Measurements from ENCODE around the gene GARRE1. TPM values are rescaled to one million over a fixed set of nuclear protein-coding genes. Genes with fewer than 3 reads are reported as not detected.

GARRE1 gene
- total RNA-seq, 1 experiment from 2014 or later = 23.3 TPM

DNA sequence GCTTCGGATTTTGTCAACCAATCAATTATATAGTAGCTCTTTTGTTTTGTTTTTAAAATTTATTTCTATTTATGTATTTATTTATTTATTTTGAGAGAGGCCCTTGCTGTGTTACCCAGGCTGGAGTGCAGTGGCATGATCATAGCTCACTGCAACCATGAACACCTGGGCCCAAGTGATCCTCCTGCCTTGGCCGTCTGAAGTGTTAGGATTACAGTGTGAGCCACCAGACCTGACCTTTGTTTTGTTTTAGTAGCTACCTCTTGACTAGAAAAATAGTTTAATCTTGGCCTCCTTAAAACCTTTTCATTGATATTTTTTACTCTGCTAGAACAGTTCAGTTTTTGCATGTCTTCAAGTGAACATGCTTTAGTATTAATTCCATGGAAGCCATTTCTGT, 15.1 kb downstream of the GARRE1 start:
- H3K4me3 ChIP-seq = no peak overlapping the region

DNA sequence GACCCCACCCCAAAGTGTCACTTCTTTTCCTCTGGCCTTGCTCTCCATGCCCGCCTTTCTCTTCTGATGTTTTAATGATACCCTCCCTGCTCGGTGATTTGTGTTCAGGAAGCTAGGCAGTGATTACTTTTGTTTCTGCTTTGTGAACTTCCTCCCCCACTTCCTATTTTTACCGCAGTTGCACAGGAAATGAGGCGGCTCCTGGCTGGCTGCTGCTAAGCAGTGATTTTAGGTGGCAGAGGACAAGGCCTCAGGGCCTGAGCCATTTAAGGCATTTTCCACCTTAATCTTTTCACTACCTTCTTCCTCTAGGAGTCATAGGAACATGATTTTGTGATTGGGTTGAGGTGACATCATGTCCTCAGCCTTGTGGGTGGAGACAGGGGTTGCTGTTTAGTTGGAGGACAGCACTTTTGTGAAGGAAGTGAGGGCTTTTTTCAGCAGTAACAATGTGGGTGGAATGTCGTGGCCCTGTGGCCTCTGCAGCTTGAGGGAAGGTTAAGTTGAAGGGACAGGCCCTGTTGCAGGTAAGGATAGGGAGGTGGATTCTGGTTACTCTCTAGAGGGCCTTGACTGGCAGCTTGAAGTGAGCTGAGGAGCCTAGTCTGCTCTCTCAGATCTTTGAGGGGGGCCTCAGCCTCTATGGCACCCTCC, 15.7 kb downstream of the GARRE1 start:
- H3K4me3 ChIP-seq = no peak overlapping the region
- H3K4me1 ChIP-seq (replicated peaks; ENCODE audit: insufficient read depth) = peaks cover 13% of the 10 kb centered on the region
- no peak overlapping the region for H2AFZ ChIP-seq
- POLR2A ChIA-PET (ENCODE audit: unreplicated experiment) = interaction anchor here (0.6 to 0.7 kb wide), 3 partner anchors 9 to 58 kb away, joined by 3 read pairs; no protein-coding TSS in a partner anchor
- no peaks in the 10 kb centered on the region; the same call in 1 of the 2 replicates for H3K36me3 ChIP-seq (ENCODE audit: low read depth)
- peak; percentile 61 to 74 for DNase-seq
- peaks cover 6% of the 10 kb centered on the region for H3K79me2 ChIP-seq (ENCODE audit: low read depth)
- no peaks in the 10 kb centered on the region for H4K20me1 ChIP-seq (ENCODE audit: insufficient read depth)
- H3K9me2 ChIP-seq (ENCODE audit: insufficient read depth) = no peaks in the 10 kb centered on the region
- no peak for TF ChIP-seq EZH2 (IDR thresholded peaks at IDR 0.05; ENCODE audit: low read depth)
- TF ChIP-seq, protein P1, sequence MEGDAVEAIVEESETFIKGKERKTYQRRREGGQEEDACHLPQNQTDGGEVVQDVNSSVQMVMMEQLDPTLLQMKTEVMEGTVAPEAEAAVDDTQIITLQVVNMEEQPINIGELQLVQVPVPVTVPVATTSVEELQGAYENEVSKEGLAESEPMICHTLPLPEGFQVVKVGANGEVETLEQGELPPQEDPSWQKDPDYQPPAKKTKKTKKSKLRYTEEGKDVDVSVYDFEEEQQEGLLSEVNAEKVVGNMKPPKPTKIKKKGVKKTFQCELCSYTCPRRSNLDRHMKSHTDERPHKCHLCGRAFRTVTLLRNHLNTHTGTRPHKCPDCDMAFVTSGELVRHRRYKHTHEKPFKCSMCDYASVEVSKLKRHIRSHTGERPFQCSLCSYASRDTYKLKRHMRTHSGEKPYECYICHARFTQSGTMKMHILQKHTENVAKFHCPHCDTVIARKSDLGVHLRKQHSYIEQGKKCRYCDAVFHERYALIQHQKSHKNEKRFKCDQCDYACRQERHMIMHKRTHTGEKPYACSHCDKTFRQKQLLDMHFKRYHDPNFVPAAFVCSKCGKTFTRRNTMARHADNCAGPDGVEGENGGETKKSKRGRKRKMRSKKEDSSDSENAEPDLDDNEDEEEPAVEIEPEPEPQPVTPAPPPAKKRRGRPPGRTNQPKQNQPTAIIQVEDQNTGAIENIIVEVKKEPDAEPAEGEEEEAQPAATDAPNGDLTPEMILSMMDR (conservative IDR thresholded peaks at IDR 0.05) = no peak
- peak overlapping the region; percentile 33 for H3K27ac ChIP-seq
- no peaks in the 10 kb centered on the region for H3K27me3 ChIP-seq (ENCODE audit: insufficient read depth, low read depth)
- intact Hi-C loops (cut with micrococcal nuclease; ENCODE audit: unreplicated experiment) = loop anchor here (2.0 kb wide), 1 partner anchor 49 kb away; no protein-coding TSS in a partner anchor
- H3F3A ChIP-seq (ENCODE audit: insufficient read depth, low read depth) = peaks cover 4% of the 10 kb centered on the region; the same call in 1 of the 2 replicates
- CTCF ChIA-PET = interaction anchor here (0.6 kb wide), 1 partner anchor 10 kb away, joined by 3 read pairs; no protein-coding TSS in a partner anchor
- peak overlapping the region; percentile 21 for H3K4me2 ChIP-seq
- H3K9me3 ChIP-seq (ENCODE audit: insufficient read depth, low read depth) = no peaks in the 10 kb centered on the region
- BruUV-seq (replicated peaks) = no TSS peak

More for the DNA sequence above, 15.1 kb downstream of the GARRE1 start:
- H3K9me3 ChIP-seq (ENCODE audit: insufficient read depth, low read depth) = no peaks in the 10 kb centered on the region
- H2AFZ ChIP-seq = no peak overlapping the region
- BruUV-seq (replicated peaks) = no TSS peak
- H3K4me2 ChIP-seq = peak overlapping the region; percentile 21; the same call in 1 of the 2 replicates
- H3K27ac ChIP-seq = peak overlapping the region; percentile 15; the same call in 1 of the 2 replicates
- H3K9me2 ChIP-seq (ENCODE audit: insufficient read depth) = no peaks in the 10 kb centered on the region
- H3F3A ChIP-seq (ENCODE audit: insufficient read depth, low read depth) = peaks cover 4% of the 10 kb centered on the region; the same call in 1 of the 2 replicates
- H3K27me3 ChIP-seq (ENCODE audit: insufficient read depth, low read depth) = no peaks in the 10 kb centered on the region
- ChIA-PET CTCF (interaction anchor here (0.6 kb wide), 1 partner anchor 9 kb away, joined by 3 read pairs; no protein-coding TSS in a partner anchor), POLR2A (ENCODE audit: unreplicated experiment) (interaction anchor here (0.6 kb wide), 1 partner anchor 8 kb away, joined by 3 read pairs; no protein-coding TSS in a partner anchor)
- DNase-seq = no peak
- intact Hi-C loops (cut with micrococcal nuclease; ENCODE audit: unreplicated experiment) = no loop called here
- H3K79me2 ChIP-seq (ENCODE audit: low read depth) = peaks cover 6% of the 10 kb centered on the region
- TF ChIP-seq, protein P1 (conservative IDR thresholded peaks at IDR 0.05) = no peak
- TF ChIP-seq EZH2 (IDR thresholded peaks at IDR 0.05; ENCODE audit: low read depth) = no peak
- peaks cover 13% of the 10 kb centered on the region for H3K4me1 ChIP-seq (replicated peaks; ENCODE audit: insufficient read depth)
- no peaks in the 10 kb centered on the region; the same call in 1 of the 2 replicates for H3K36me3 ChIP-seq (ENCODE audit: low read depth)
- H4K20me1 ChIP-seq (ENCODE audit: insufficient read depth) = no peaks in the 10 kb centered on the region

DNA sequence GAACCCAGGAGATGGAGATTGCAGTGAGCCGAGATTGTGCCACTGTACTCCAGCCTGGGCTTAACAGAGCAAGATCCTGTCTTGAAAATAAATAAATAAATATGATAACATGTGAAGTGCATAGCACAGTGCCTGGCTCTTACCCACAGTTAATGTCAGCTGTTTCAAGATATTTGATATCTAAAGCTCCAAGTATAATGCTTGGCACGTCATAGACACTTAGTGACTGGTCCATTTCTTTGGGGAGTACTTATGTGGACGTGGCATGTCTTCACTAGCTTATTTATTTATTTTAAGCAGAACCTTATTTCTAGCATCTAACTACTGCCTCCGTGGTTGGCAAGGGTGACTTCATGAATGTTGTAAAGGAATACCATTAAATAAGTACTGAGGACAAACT, 18.8 kb downstream of the GARRE1 start:
- Histone ChIP-seq H3K9me2 (ENCODE audit: insufficient read depth) (no peaks in the 10 kb centered on the region), H3K9me3 (ENCODE audit: insufficient read depth, low read depth) (no peaks in the 10 kb centered on the region), H3K36me3 (ENCODE audit: low read depth) (no peaks in the 10 kb centered on the region; the same call in 1 of the 2 replicates), H3K27me3 (ENCODE audit: insufficient read depth, low read depth) (no peaks in the 10 kb centered on the region), H3K79me2 (ENCODE audit: low read depth) (peaks cover 9% of the 10 kb centered on the region), H4K20me1 (ENCODE audit: insufficient read depth) (peaks cover 6% of the 10 kb centered on the region; the same call in 1 of the 2 replicates), H3K4me3 (no peak overlapping the region), H3K4me1 (replicated peaks; ENCODE audit: insufficient read depth) (peaks cover 13% of the 10 kb centered on the region), H3F3A (ENCODE audit: insufficient read depth, low read depth) (peaks cover 4% of the 10 kb centered on the region; the same call in 1 of the 2 replicates), H3K27ac (no peak overlapping the region), H2AFZ (no peak overlapping the region), H3K4me2 (no peak overlapping the region)
- no peak for DNase-seq
- ChIA-PET CTCF (no interaction called here), POLR2A (ENCODE audit: unreplicated experiment) (interaction anchor here (0.7 kb wide), 2 partner anchors 10 to 58 kb away, joined by 3 to 5 read pairs; no protein-coding TSS in a partner anchor)
- no peak for TF ChIP-seq EZH2 (IDR thresholded peaks at IDR 0.05; ENCODE audit: low read depth)
- TF ChIP-seq, protein P1 (conservative IDR thresholded peaks at IDR 0.05) = no peak
- intact Hi-C loops (cut with micrococcal nuclease; ENCODE audit: unreplicated experiment) = no loop called here
- no TSS peak for BruUV-seq (replicated peaks)
